ENCODE measurements around the gene UPF2. TPM values are rescaled to one million over a fixed set of nuclear protein-coding genes. Genes with fewer than 3 reads are reported as not detected.

Gene UPF2
- total RNA-seq, 1 donor from 2014 or later = 21.6 TPM

GRCh38 chr10:12067336-12067735 lies 24.7 kb upstream of the UPF2 start:
- Histone ChIP-seq H3K27me3 (no peaks in the 10 kb centered on the region), H3K9me3 (no peaks in the 10 kb centered on the region), H3K4me1 (peaks cover 18% of the 10 kb centered on the region), H3K27ac (no peak overlapping the region), H3K36me3 (no peaks in the 10 kb centered on the region), H3K4me3 (no peak overlapping the region)
- intact Hi-C loops (cut with DNase I) = no loop called here
- DNase-seq (ENCODE audit: extremely low spot score in 2 of 2) = no peak
- no peak for TF ChIP-seq CTCF (IDR thresholded peaks at IDR 0.05)
- no peak for TF ChIP-seq POLR2AphosphoS5 (IDR thresholded peaks at IDR 0.05; ENCODE audit: insufficient read depth in 1 of 2, low read depth in 1 of 2)
- no peak for TF ChIP-seq POLR2A (IDR thresholded peaks at IDR 0.05)

DNA sequence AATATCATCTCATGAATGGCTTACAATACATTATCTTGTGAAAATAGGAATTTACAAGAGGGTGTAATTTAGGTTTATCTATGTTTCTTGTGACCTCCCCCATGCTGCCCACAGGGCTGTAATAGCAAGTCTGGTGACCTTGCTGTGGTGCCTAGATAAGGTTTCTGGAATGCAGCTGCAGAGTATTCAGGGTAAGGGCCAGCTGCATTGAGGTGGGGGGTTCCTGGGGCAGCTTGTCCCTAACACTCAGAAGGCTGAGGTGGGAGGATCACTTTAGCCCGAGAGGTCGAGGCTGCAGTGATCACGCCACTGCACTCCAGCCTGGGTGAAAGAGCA lies 20.8 kb upstream of the UPF2 start:
- no peaks in the 10 kb centered on the region for H3K9me3 ChIP-seq
- DNase-seq (ENCODE audit: extremely low spot score in 2 of 2) = no peak
- H3K27ac ChIP-seq = no peak overlapping the region
- H3K27me3 ChIP-seq = no peaks in the 10 kb centered on the region
- H3K4me3 ChIP-seq = no peak overlapping the region
- no peaks in the 10 kb centered on the region for H3K36me3 ChIP-seq
- intact Hi-C loops (cut with DNase I) = no loop called here
- H3K4me1 ChIP-seq = peaks cover 4% of the 10 kb centered on the region
- no peak for TF ChIP-seq POLR2A (IDR thresholded peaks at IDR 0.05)
- no peak for TF ChIP-seq CTCF (IDR thresholded peaks at IDR 0.05)
- no peak for TF ChIP-seq POLR2AphosphoS5 (IDR thresholded peaks at IDR 0.05; ENCODE audit: insufficient read depth in 1 of 2, low read depth in 1 of 2)

DNA sequence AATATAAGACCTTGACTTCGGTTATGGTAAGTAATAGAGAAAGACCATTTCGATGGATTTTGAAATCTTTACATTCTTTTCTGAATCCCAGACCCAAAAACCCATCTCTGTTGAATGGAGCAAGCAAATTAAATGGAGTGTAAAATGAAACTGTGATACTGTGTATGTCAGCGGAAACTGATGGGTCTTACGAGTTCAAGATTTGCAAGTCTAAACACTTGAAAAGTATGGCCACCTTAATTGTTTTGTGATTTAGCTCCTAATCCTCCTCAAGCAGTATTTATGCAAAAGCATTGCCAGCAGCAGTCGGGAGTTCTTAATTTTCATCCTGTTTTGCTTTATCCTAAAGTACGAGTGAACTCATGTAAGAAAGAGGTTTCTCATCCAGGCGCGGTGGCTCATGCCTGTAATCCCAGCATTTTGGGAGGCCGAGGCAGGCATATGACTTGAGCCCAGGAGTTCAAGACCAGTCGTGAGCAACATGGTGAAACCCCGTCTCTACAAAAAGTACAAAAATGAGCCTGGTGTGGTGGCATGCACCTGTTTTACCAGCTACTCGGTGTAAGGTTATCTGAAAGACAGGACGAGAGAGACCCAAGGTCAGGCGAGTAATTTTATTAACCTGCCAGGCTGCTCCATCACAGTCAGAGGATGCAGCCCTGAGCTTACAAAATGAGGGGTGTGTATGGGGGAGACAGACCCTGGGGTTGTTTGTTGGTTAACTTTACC lies 20.3 kb upstream of the UPF2 start:
- Histone ChIP-seq H3K27ac (no peak overlapping the region), H3K4me1 (no peaks in the 10 kb centered on the region), H3K4me3 (no peak overlapping the region), H3K9me3 (no peaks in the 10 kb centered on the region), H3K36me3 (no peaks in the 10 kb centered on the region), H3K27me3 (no peaks in the 10 kb centered on the region)
- TF ChIP-seq CTCF (IDR thresholded peaks at IDR 0.05) = no peak
- TF ChIP-seq POLR2A (IDR thresholded peaks at IDR 0.05) = no peak
- no peak for TF ChIP-seq POLR2AphosphoS5 (IDR thresholded peaks at IDR 0.05; ENCODE audit: insufficient read depth in 1 of 2, low read depth in 1 of 2)
- intact Hi-C loops (cut with DNase I) = no loop called here
- DNase-seq (ENCODE audit: extremely low spot score in 2 of 2) = no peak

- no peak overlapping the region for H3K4me3 ChIP-seq
- TF ChIP-seq CTCF (IDR thresholded peaks at IDR 0.05) (no peak), POLR2AphosphoS5 (IDR thresholded peaks at IDR 0.05; ENCODE audit: insufficient read depth in 1 of 2, low read depth in 1 of 2) (no peak), POLR2A (IDR thresholded peaks at IDR 0.05) (no peak)
- no peaks in the 10 kb centered on the region for H3K27me3 ChIP-seq
- H3K27ac ChIP-seq = no peak overlapping the region
- H3K36me3 ChIP-seq = no peaks in the 10 kb centered on the region
- DNase-seq (ENCODE audit: extremely low spot score in 2 of 2) = no peak
- intact Hi-C loops (cut with DNase I) = no loop called here
- H3K9me3 ChIP-seq = no peaks in the 10 kb centered on the region
- no peaks in the 10 kb centered on the region for H3K4me1 ChIP-seq
Measured at GRCh38 chr10:12061124-12061523, 18.5 kb upstream of the UPF2 start.

DNA sequence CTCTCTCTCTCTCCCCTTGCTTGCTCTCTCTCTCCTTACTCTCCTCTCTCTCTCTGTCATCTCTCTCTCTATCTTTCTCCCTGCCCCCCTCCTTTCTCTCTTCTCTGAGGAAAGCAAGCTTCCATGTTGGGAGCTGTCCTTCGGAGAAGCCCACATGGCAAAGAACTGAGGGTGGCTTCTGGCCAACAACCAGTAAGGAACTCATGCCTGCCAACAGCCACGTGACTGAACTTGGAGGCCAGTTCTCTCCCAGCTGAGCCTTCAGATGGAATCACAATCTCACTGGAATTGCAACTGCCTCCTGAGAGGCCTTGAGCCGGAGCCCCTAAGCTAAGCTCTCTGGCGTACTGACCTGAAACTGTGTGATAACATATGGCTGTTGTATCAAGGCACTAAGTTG lies 14.1 kb upstream of the UPF2 start:
- Histone ChIP-seq H3K9me3 (no peaks in the 10 kb centered on the region), H3K27me3 (no peaks in the 10 kb centered on the region), H3K27ac (no peak overlapping the region), H3K4me1 (peaks cover 4% of the 10 kb centered on the region), H3K36me3 (no peaks in the 10 kb centered on the region), H3K4me3 (no peak overlapping the region)
- no peak for DNase-seq (ENCODE audit: extremely low spot score in 2 of 2)
- TF ChIP-seq POLR2A (IDR thresholded peaks at IDR 0.05) = no peak
- TF ChIP-seq CTCF (IDR thresholded peaks at IDR 0.05) = no peak
- no peak for TF ChIP-seq POLR2AphosphoS5 (IDR thresholded peaks at IDR 0.05; ENCODE audit: insufficient read depth in 1 of 2, low read depth in 1 of 2)
- intact Hi-C loops (cut with DNase I) = loop anchor here (5.0 kb wide), 1 partner anchor 874 kb away; no protein-coding TSS in a partner anchor
